ENCODE results near the gene DCAF11. TPM values are rescaled to one million over a fixed set of nuclear protein-coding genes. Genes with fewer than 3 reads are reported as not detected.

Gene DCAF11
- total and polyA plus RNA-seq, 2 of the 13 experiments (the other 11 are each of a cell fraction or from before 2014, with no cell fraction given), result 150 to 257 TPM

DNA sequence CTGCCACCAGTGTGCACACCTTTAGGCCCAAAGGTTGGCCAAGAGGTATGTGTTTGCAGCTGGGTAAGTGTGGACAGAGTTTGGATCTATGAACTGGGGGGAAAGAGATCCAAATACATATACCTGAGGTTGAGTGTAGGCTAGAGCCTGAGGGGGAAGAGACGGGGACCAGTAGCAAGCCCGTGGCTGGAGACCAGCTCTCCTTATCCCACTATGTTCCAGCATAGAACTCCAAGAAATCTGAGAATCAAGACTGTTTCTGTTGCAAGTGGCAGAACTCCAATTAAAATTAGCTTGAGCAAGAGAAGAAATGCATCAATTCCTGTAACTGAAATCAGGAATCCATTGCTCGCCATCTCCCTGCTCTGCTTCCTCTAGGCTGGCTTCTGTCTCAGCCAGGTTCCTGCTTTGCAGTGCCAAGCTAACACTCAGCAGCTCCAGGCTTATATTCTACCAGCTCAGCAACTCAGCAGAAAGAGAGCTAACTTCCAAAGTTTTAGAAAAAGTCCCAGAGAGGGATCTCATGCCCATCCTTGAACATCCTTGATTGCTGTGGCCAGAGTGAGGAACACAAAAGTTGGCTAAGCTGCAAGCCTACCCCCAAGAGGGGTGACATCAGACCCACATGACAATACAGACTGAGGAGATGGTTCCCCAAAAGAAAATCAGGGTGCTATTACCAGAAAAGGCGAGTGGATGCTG, 21.9 kb upstream of the DCAF11 start (continued):
- TF ChIP-seq ZNF280D (CRISPR knock-in tag; IDR thresholded peaks at IDR 0.05) (0 out of 2 replicates have a peak, but pooled peaks have one; percentile 38), RELA (CRISPR knock-in tag; IDR thresholded peaks at IDR 0.05) (no peak), SNAPC5 (CRISPR knock-in tag; IDR thresholded peaks at IDR 0.05; ENCODE audit: borderline replicate concordance) (no peak), ZNF570 (CRISPR knock-in tag; IDR thresholded peaks at IDR 0.05; ENCODE audit: borderline replicate concordance) (0 out of 2 replicates have a peak, but pooled peaks have one; percentile 45), ZNF546 (CRISPR knock-in tag; conservative IDR thresholded peaks at IDR 0.05) (no peak), PAWR (CRISPR knock-in tag; IDR thresholded peaks at IDR 0.05; ENCODE audit: borderline replicate concordance) (0 out of 2 replicates have a peak, but pooled peaks have one; percentile 89), PATZ1 (CRISPR knock-in tag; IDR thresholded peaks at IDR 0.05) (0 out of 2 replicates have a peak, but pooled peaks have one; percentile 11), ZNF782 (CRISPR knock-in tag; IDR thresholded peaks at IDR 0.05; ENCODE audit: borderline replicate concordance) (peak; percentile 40; the same call in 1 of the 2 replicates), ZBTB37 (CRISPR knock-in tag; IDR thresholded peaks at IDR 0.05) (0 out of 2 replicates have a peak, but pooled peaks have one; percentile 57)
- TF ChIP-seq, protein P1, sequence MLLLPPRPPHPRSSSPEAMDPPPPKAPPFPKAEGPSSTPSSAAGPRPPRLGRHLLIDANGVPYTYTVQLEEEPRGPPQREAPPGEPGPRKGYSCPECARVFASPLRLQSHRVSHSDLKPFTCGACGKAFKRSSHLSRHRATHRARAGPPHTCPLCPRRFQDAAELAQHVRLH (CRISPR knock-in tag; IDR thresholded peaks at IDR 0.05; ENCODE audit: borderline replicate concordance, low read depth), result no peak
- TF ChIP-seq, protein P2, sequence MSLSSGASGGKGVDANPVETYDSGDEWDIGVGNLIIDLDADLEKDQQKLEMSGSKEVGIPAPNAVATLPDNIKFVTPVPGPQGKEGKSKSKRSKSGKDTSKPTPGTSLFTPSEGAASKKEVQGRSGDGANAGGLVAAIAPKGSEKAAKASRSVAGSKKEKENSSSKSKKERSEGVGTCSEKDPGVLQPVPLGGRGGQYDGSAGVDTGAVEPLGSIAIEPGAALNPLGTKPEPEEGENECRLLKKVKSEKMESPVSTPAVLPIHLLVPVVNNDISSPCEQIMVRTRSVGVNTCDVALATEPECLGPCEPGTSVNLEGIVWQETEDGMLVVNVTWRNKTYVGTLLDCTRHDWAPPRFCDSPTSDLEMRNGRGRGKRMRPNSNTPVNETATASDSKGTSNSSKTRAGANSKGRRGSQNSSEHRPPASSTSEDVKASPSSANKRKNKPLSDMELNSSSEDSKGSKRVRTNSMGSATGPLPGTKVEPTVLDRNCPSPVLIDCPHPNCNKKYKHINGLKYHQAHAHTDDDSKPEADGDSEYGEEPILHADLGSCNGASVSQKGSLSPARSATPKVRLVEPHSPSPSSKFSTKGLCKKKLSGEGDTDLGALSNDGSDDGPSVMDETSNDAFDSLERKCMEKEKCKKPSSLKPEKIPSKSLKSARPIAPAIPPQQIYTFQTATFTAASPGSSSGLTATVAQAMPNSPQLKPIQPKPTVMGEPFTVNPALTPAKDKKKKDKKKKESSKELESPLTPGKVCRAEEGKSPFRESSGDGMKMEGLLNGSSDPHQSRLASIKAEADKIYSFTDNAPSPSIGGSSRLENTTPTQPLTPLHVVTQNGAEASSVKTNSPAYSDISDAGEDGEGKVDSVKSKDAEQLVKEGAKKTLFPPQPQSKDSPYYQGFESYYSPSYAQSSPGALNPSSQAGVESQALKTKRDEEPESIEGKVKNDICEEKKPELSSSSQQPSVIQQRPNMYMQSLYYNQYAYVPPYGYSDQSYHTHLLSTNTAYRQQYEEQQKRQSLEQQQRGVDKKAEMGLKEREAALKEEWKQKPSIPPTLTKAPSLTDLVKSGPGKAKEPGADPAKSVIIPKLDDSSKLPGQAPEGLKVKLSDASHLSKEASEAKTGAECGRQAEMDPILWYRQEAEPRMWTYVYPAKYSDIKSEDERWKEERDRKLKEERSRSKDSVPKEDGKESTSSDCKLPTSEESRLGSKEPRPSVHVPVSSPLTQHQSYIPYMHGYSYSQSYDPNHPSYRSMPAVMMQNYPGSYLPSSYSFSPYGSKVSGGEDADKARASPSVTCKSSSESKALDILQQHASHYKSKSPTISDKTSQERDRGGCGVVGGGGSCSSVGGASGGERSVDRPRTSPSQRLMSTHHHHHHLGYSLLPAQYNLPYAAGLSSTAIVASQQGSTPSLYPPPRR (CRISPR knock-in tag; IDR thresholded peaks at IDR 0.05; ENCODE audit: borderline replicate concordance), result 0 out of 2 replicates have a peak, but pooled peaks have one; percentile 47
- TF ChIP-seq, protein P3, sequence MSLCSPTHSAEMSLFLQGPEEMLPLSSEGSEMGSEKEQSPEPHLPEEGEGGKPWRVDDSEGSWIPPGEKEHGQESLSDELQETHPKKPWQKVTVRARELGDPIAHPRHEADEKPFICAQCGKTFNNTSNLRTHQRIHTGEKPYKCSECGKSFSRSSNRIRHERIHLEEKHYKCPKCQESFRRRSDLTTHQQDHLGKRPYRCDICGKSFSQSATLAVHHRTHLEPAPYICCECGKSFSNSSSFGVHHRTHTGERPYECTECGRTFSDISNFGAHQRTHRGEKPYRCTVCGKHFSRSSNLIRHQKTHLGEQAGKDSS (CRISPR knock-in tag; IDR thresholded peaks at IDR 0.05; ENCODE audit: borderline replicate concordance, low read depth), result peak; percentile 72; the same call in 1 of the 2 replicates
